PC-3 (cell line): ENCODE results near the gene NFATC1. TPM values are rescaled to one million over a fixed set of nuclear protein-coding genes. Genes with fewer than 3 reads are reported as not detected.
A peak's percentile ranks its signal among the peaks of the same experiment; 100 is the strongest.

ENCODE experiments used
- ATAC-seq: fragments of 200-7000 bp; cut with Tn5 transposase; 2 replicates; pipeline ENCODE4 v1.9.1; 2020; ENCODE audit warnings: mild to moderate bottlenecking, moderate library complexity
- BruUV-seq: library from RNA; stranded (reverse); fragments of 400-500 nt; replicated peaks from 2 replicates; lab custom pipeline; 2021; lab: Mats Ljungman, UMichigan
- CTCF ChIA-PET: fragments of 300-600 bp; sonication (Branson Sonifier 250); formaldehyde crosslinking; loops from one replicate; lab custom pipeline; 2022; ENCODE audit warnings: antibody characterized with exemption; lab: Charles Lee
- POLR2A ChIA-PET: fragments of 300-600 bp; sonication (Branson Sonifier 250); formaldehyde crosslinking; loops from one replicate; lab custom pipeline; 2022; ENCODE audit warnings: antibody characterized with exemption; ENCODE audit not compliant: unreplicated experiment; lab: Charles Lee
- DNase-seq: peaks from one replicate; pipeline ENCODE4 v3.0.0-alpha.2; 2015
- H2AFZ ChIP-seq: fragments of 300-600 bp; sonication (generic); 2 replicates; pipeline ENCODE4 v1.6.0; 2016; ENCODE audit warnings: antibody characterized with exemption, low read length
- H3F3A ChIP-seq: fragments of 300-600 bp; sonication (generic); one replicate; pipeline ENCODE4 v1.6.0; 2017; ENCODE audit warnings: antibody characterized with exemption, low read length, control low read depth, mild to moderate bottlenecking; ENCODE audit not compliant: unreplicated experiment
- H3K27ac ChIP-seq: fragments of 300-600 bp; sonication (generic); 2 replicates; pipeline ENCODE4 v1.5.1; 2016; ENCODE audit warnings: mild to moderate bottlenecking, low read length
- H3K27me3 ChIP-seq: fragments of 300-600 bp; sonication (generic); 2 replicates; pipeline ENCODE4 v1.6.1; 2016; ENCODE audit warnings: low read length, mixed read lengths
- H3K36me3 ChIP-seq: fragments of 300-600 bp; sonication (generic); 2 replicates; pipeline ENCODE4 v1.6.1; 2016; ENCODE audit warnings: low read depth, mixed run types, low read length, mixed read lengths
- H3K4me1 ChIP-seq: fragments of 300-600 bp; sonication (generic); 2 replicates; pipeline ENCODE4 v1.5.1; 2016; ENCODE audit warnings: low read length; ENCODE audit not compliant: insufficient read depth
- H3K4me2 ChIP-seq: fragments of 300-600 bp; sonication (generic); 2 replicates; pipeline ENCODE4 v1.6.0; 2016; ENCODE audit warnings: low read length
- H3K4me3 ChIP-seq: fragments of 300-600 bp; sonication (generic); 2 replicates; pipeline ENCODE4 v1.5.1; 2016; ENCODE audit warnings: mild to moderate bottlenecking, low read length, mixed read lengths
- H3K79me2 ChIP-seq: fragments of 300-600 bp; sonication (generic); 2 replicates; pipeline ENCODE4 v1.6.1; 2017; ENCODE audit warnings: low read length, mixed read lengths
- H3K9ac ChIP-seq: fragments of 300-600 bp; sonication (generic); 2 replicates; pipeline ENCODE4 v1.6.0; 2016; ENCODE audit warnings: mild to moderate bottlenecking, low read length
- H3K9me2 ChIP-seq: fragments of 300-600 bp; sonication (generic); replicated peaks from 2 replicates; pipeline ENCODE4 v1.6.1; 2016; ENCODE audit warnings: mixed run types, low read length, mixed read lengths
- H3K9me3 ChIP-seq: fragments of 300-600 bp; sonication (generic); 2 replicates; pipeline ENCODE4 v1.6.1; 2016; ENCODE audit warnings: low read length, mixed read lengths
- H4K20me1 ChIP-seq: fragments of 300-600 bp; sonication (generic); 2 replicates; pipeline ENCODE4 v1.6.1; 2016; ENCODE audit warnings: low read length, mixed read lengths
- CTCF ChIP-seq: fragments of 300-600 bp; sonication (generic); conservative IDR thresholded peaks from 2 replicates; pipeline ENCODE4 v1.5.1; 2017; ENCODE audit warnings: antibody characterized with exemption, low read depth, mild to moderate bottlenecking, low read length
- EZH2 ChIP-seq: fragments of 300-600 bp; sonication (generic); IDR thresholded peaks from one replicate; pipeline ENCODE4 v1.6.1; 2017; ENCODE audit warnings: antibody characterized with exemption, mild to moderate bottlenecking, low read length; ENCODE audit not compliant: unreplicated experiment
- EZH2phosphoT487 ChIP-seq: fragments of 300-600 bp; sonication (generic); IDR thresholded peaks from 2 replicates; pipeline ENCODE4 v1.6.1; 2018; ENCODE audit warnings: mild to moderate bottlenecking, antibody characterized with exemption, low read length, borderline replicate concordance
- intact Hi-C: fragments of 100-400 bp; cut with micrococcal nuclease; formaldehyde crosslinking; loops from 2 replicates; pipeline ENCODE4 v1.9.0; 2023
- total RNA-seq: library from RNA; depleted of rRNA; stranded (reverse); fragments of >200 nt; gene quantifications from 2 replicates; pipeline ENCODE4 v1.2.3, GENCODE V29; 2014

Gene NFATC1
- total RNA-seq, 1 experiment from 2014 or later, result 5.9 TPM

- intact Hi-C loops, result loop anchor here (5.0 kb wide), 1 partner anchor 107 kb away; no protein-coding TSS in a partner anchor
- H3K27ac ChIP-seq, result no peak overlapping the region
- peak overlapping the region; percentile 45; the same call in 1 of the 2 replicates for H3K9ac ChIP-seq
- ATAC-seq (no peak), DNase-seq (no peak)
- no peaks in the 10 kb centered on the region for H3K36me3 ChIP-seq
- peak overlapping the region; percentile 67 for H3K4me3 ChIP-seq
- peak overlapping the region; percentile 76 for H3K4me2 ChIP-seq
- TF ChIP-seq EZH2, result no peak
- TF ChIP-seq EZH2phosphoT487, result no peak
- no peak for TF ChIP-seq CTCF
- H3K27me3 ChIP-seq, result no peaks in the 10 kb centered on the region
- ChIA-PET POLR2A (no interaction called here), CTCF (no interaction called here)
- H3K79me2 ChIP-seq, result peaks cover 10% of the 10 kb centered on the region
- peak overlapping the region; percentile 64; the same call in 1 of the 2 replicates for H2AFZ ChIP-seq
- no peaks in the 10 kb centered on the region for H3K9me3 ChIP-seq
- no peaks in the 10 kb centered on the region for H3F3A ChIP-seq
- no peaks in the 10 kb centered on the region for H3K9me2 ChIP-seq
- peaks cover 31% of the 10 kb centered on the region for H3K4me1 ChIP-seq
- no peaks in the 10 kb centered on the region for H4K20me1 ChIP-seq
- no TSS peak for BruUV-seq
These were observed 5.1 kb downstream of the NFATC1 start for GRCh38 chr18:79400591-79401381.

- Histone ChIP-seq H3K9me3 (no peaks in the 10 kb centered on the region), H3K4me2 (no peak overlapping the region), H3K4me1 (peaks cover 30% of the 10 kb centered on the region), H3K4me3 (no peak overlapping the region), H4K20me1 (no peaks in the 10 kb centered on the region), H3K36me3 (no peaks in the 10 kb centered on the region), H3K79me2 (peaks cover 10% of the 10 kb centered on the region), H3K27me3 (no peaks in the 10 kb centered on the region), H3F3A (no peaks in the 10 kb centered on the region), H3K27ac (no peak overlapping the region), H3K9ac (no peak overlapping the region), H3K9me2 (no peaks in the 10 kb centered on the region), H2AFZ (no peak overlapping the region)
- POLR2A ChIA-PET, result no interaction called here
- TF ChIP-seq CTCF (no peak), EZH2 (no peak), EZH2phosphoT487 (no peak)
- ATAC-seq, result no peak
- intact Hi-C loops, result loop anchor here (5.0 kb wide), 1 partner anchor 106 kb away; no protein-coding TSS in a partner anchor
- DNase-seq, result no peak
- BruUV-seq, result no TSS peak
- CTCF ChIA-PET, result no interaction called here
These were observed 5.9 kb downstream of the NFATC1 start for GRCh38 chr18:79401494-79402208.

GRCh38 chr18:79402209-79402576 is 6.5 kb downstream of the NFATC1 start:
- Histone ChIP-seq H3F3A (no peaks in the 10 kb centered on the region), H3K4me1 (peaks cover 28% of the 10 kb centered on the region), H3K9me3 (no peaks in the 10 kb centered on the region), H2AFZ (no peak overlapping the region), H3K27ac (no peak overlapping the region), H3K4me2 (no peak overlapping the region), H3K36me3 (no peaks in the 10 kb centered on the region), H3K79me2 (peaks cover 10% of the 10 kb centered on the region), H3K4me3 (no peak overlapping the region), H4K20me1 (no peaks in the 10 kb centered on the region), H3K9me2 (no peaks in the 10 kb centered on the region), H3K27me3 (no peaks in the 10 kb centered on the region), H3K9ac (no peak overlapping the region)
- no peak for DNase-seq
- ChIA-PET CTCF (no interaction called here), POLR2A (no interaction called here)
- no TSS peak for BruUV-seq
- intact Hi-C loops, result loop anchor here (5.0 kb wide), 1 partner anchor 105 kb away; no protein-coding TSS in a partner anchor
- no peak for ATAC-seq
- TF ChIP-seq CTCF (no peak), EZH2 (no peak), EZH2phosphoT487 (no peak)
